ENCODE data around the gene FUBP1. TPM values are rescaled to one million over a fixed set of nuclear protein-coding genes. Genes with fewer than 3 reads are reported as not detected.
A peak's percentile ranks its signal among the peaks of the same experiment; 100 is the strongest.
"Not testable (repeated sequence)": the region's sequence is repeated elsewhere in the genome, so short reads cannot be mapped to it uniquely, and the experiment has no call there.

The FUBP1 gene
- total and polyA plus RNA-seq, 4 donors: 18.3 to 142 (median 78.9) TPM

DNA sequence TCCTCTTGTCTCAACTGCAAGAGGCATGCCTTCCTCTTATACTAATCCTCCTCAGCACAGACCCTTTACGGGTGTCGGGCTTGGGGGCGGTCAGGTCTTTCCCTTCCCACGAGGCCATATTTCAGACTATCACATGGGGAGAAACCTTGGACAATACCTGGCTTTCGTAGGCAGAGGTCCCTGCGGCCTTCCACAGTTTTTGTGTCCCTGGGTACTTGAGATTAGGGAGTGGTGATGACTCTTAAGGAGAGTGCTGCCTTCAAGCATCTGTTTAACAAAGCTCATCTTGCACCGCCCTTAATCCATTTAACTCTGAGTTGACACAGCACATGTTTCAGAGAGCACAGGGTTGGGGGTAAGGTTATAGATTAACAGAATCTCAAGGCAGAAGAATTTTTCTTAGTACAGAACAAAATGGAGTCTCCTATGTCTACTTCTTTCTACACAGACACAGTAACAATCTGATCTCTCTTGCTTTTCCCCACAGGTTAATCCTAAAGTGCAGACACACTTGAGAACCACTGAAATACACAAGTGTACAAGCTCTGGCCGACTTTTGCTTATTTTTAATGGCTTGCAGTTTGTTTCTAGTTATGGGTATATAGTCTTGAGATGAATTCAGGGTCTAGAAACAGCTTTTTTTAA is 4.6 kb upstream of the FUBP1 start:
- ATAC-seq (ENCODE audit: low FRiP score); H3K9me3 ChIP-seq (ENCODE audit: control insufficient read depth, low read length); H3K4me1 ChIP-seq (ENCODE audit: control insufficient read depth in 1 of 2, insufficient read depth in 2 of 2, low read length in 2 of 2); H3K36me3 ChIP-seq (ENCODE audit: control insufficient read depth in 1 of 2, insufficient read depth in 2 of 2, low read length in 1 of 2); H3K4me3 ChIP-seq (ENCODE audit: low read length in 2 of 2); intact Hi-C loops (cut with DNase I); DNase-seq; H3K27me3 ChIP-seq (ENCODE audit: control insufficient read depth in 1 of 2, insufficient read depth in 2 of 2, low read length in 1 of 2): not testable (repeated sequence)
- WGBS, 2 donors: 75 to 80% methylated on average over 8 of the region's 8 CpGs
- H3K27ac ChIP-seq (ENCODE audit: low read depth in 1 of 2, low read length in 2 of 2): peak overlapping the region in 1 of 2 donors; percentile 14

- no peaks in the 10 kb centered on the region for H3K27me3 ChIP-seq (ENCODE audit: control insufficient read depth in 1 of 2, insufficient read depth in 2 of 2, low read length in 1 of 2)
- DNase-seq: peak in 1 of 2 donors; percentile 68
- H3K4me3 ChIP-seq (ENCODE audit: low read length in 2 of 2): peak overlapping the region; percentile 96 to 100
- WGBS, 2 donors: 0% methylated on average over 34 of the region's 34 CpGs
- H3K27ac ChIP-seq (ENCODE audit: low read depth in 1 of 2, low read length in 2 of 2): peak overlapping the region; percentile 99
- ATAC-seq (ENCODE audit: low FRiP score): peak; percentile 80
- intact Hi-C loops (cut with DNase I): loop anchor here (5.0 kb wide), 1 partner anchor 134 kb away; no protein-coding TSS in a partner anchor
- H3K36me3 ChIP-seq (ENCODE audit: control insufficient read depth in 1 of 2, insufficient read depth in 2 of 2, low read length in 1 of 2): no peaks in the 10 kb centered on the region
- no peaks in the 10 kb centered on the region for H3K4me1 ChIP-seq (ENCODE audit: control insufficient read depth in 1 of 2, insufficient read depth in 2 of 2, low read length in 2 of 2)
- no peaks in the 10 kb centered on the region for H3K9me3 ChIP-seq (ENCODE audit: control insufficient read depth, low read length)
Observed at GRCh38 chr1:77978293-77978968, 441 bp downstream of the FUBP1 start.

GRCh38 chr1:77977989-77978292 is 931 bp downstream of the FUBP1 start:
- peak overlapping the region; percentile 96 to 100 for H3K4me3 ChIP-seq (ENCODE audit: low read length in 2 of 2)
- intact Hi-C loops (cut with DNase I): loop anchor here (5.0 kb wide), 1 partner anchor 134 kb away; no protein-coding TSS in a partner anchor
- H3K4me1 ChIP-seq (ENCODE audit: control insufficient read depth in 1 of 2, insufficient read depth in 2 of 2, low read length in 2 of 2): no peaks in the 10 kb centered on the region
- peak overlapping the region in 1 of 2 donors; percentile 99 for H3K27ac ChIP-seq (ENCODE audit: low read depth in 1 of 2, low read length in 2 of 2)
- ATAC-seq (ENCODE audit: low FRiP score): no peak
- H3K27me3 ChIP-seq (ENCODE audit: control insufficient read depth in 1 of 2, insufficient read depth in 2 of 2, low read length in 1 of 2): no peaks in the 10 kb centered on the region
- no peaks in the 10 kb centered on the region for H3K36me3 ChIP-seq (ENCODE audit: control insufficient read depth in 1 of 2, insufficient read depth in 2 of 2, low read length in 1 of 2)
- DNase-seq: no peak
- 0% methylated on average over 5 of the region's 5 CpGs for WGBS, 2 donors
- H3K9me3 ChIP-seq (ENCODE audit: control insufficient read depth, low read length): no peaks in the 10 kb centered on the region

- Histone ChIP-seq H3K4me3 (ENCODE audit: low read length in 2 of 2) (no peak overlapping the region), H3K27me3 (ENCODE audit: control insufficient read depth in 1 of 2, insufficient read depth in 2 of 2, low read length in 1 of 2) (no peaks in the 10 kb centered on the region), H3K4me1 (ENCODE audit: control insufficient read depth in 1 of 2, insufficient read depth in 2 of 2, low read length in 2 of 2) (no peaks in the 10 kb centered on the region), H3K36me3 (ENCODE audit: control insufficient read depth in 1 of 2, insufficient read depth in 2 of 2, low read length in 1 of 2) (no peaks in the 10 kb centered on the region), H3K27ac (ENCODE audit: low read depth in 1 of 2, low read length in 2 of 2) (no peak overlapping the region), H3K9me3 (ENCODE audit: control insufficient read depth, low read length) (no peaks in the 10 kb centered on the region)
- ATAC-seq (ENCODE audit: low FRiP score) (no peak), DNase-seq (no peak)
- 79 to 82% methylated on average over 13 of the region's 13 CpGs for WGBS, 2 donors
- intact Hi-C loops (cut with DNase I): loop anchor here (5.0 kb wide), 1 partner anchor 136 kb away; no protein-coding TSS in a partner anchor
Observed at GRCh38 chr1:77976433-77977076, 2.3 kb downstream of the FUBP1 start.

GRCh38 chr1:77975907-77976306 is 3.0 kb downstream of the FUBP1 start:
- Histone ChIP-seq H3K27ac (ENCODE audit: low read depth in 1 of 2, low read length in 2 of 2) (no peak overlapping the region), H3K4me1 (ENCODE audit: control insufficient read depth in 1 of 2, insufficient read depth in 2 of 2, low read length in 2 of 2) (no peaks in the 10 kb centered on the region)
- intact Hi-C loops (cut with DNase I): loop anchor here (5.0 kb wide), 1 partner anchor 136 kb away; no protein-coding TSS in a partner anchor

DNA sequence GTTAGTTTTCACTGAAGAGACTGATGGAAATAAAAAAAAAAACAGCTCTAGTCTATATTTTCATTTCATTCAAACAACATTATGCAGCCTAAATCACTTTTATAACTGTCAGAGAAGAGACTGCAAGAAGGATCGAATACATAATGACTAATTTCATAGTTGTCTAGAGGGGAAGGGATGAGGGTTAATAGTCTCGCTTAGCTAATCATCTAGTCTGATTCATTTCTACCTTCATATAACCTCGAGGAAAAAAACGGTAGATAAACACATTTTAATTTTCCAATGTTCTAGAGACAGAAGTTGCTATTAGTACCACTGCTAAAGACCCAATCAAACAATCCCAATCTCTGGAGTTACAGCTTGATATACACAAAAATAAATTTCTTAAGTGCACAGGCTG is 3.5 kb downstream of the FUBP1 start:
- peak overlapping the region in 1 of 2 donors; percentile 20 for H3K4me3 ChIP-seq (ENCODE audit: low read length in 2 of 2)
- DNase-seq (no peak), ATAC-seq (ENCODE audit: low FRiP score) (no peak)
- H3K27me3 ChIP-seq (ENCODE audit: control insufficient read depth in 1 of 2, insufficient read depth in 2 of 2, low read length in 1 of 2): no peaks in the 10 kb centered on the region
- intact Hi-C loops (cut with DNase I): loop anchor here (5.0 kb wide), 1 partner anchor 137 kb away; no protein-coding TSS in a partner anchor
- no peaks in the 10 kb centered on the region for H3K9me3 ChIP-seq (ENCODE audit: control insufficient read depth, low read length)
- WGBS, 2 donors: 20 to 22% methylated on average over 4 of the region's 4 CpGs
- no peaks in the 10 kb centered on the region for H3K36me3 ChIP-seq (ENCODE audit: control insufficient read depth in 1 of 2, insufficient read depth in 2 of 2, low read length in 1 of 2)
- H3K27ac ChIP-seq (ENCODE audit: low read depth in 1 of 2, low read length in 2 of 2): no peak overlapping the region
- H3K4me1 ChIP-seq (ENCODE audit: control insufficient read depth in 1 of 2, insufficient read depth in 2 of 2, low read length in 2 of 2): no peaks in the 10 kb centered on the region

More at GRCh38 chr1:77975907-77976306, 3.0 kb downstream of the FUBP1 start:
- Histone ChIP-seq H3K27me3 (ENCODE audit: control insufficient read depth in 1 of 2, insufficient read depth in 2 of 2, low read length in 1 of 2) (no peaks in the 10 kb centered on the region), H3K36me3 (ENCODE audit: control insufficient read depth in 1 of 2, insufficient read depth in 2 of 2, low read length in 1 of 2) (no peaks in the 10 kb centered on the region), H3K9me3 (ENCODE audit: control insufficient read depth, low read length) (no peaks in the 10 kb centered on the region), H3K4me3 (ENCODE audit: low read length in 2 of 2) (no peak overlapping the region)
- ATAC-seq (ENCODE audit: low FRiP score) (no peak), DNase-seq (no peak)
- 23 to 32% methylated on average over 2 of the region's 2 CpGs for WGBS, 2 donors

- WGBS, 2 donors: 65 to 69% methylated on average over 3 of the region's 3 CpGs
- DNase-seq (no peak), ATAC-seq (ENCODE audit: low FRiP score) (no peak)
- H3K36me3 ChIP-seq (ENCODE audit: control insufficient read depth in 1 of 2, insufficient read depth in 2 of 2, low read length in 1 of 2): no peaks in the 10 kb centered on the region
- no peak overlapping the region for H3K27ac ChIP-seq (ENCODE audit: low read depth in 1 of 2, low read length in 2 of 2)
- no peaks in the 10 kb centered on the region for H3K27me3 ChIP-seq (ENCODE audit: control insufficient read depth in 1 of 2, insufficient read depth in 2 of 2, low read length in 1 of 2)
- H3K4me1 ChIP-seq (ENCODE audit: control insufficient read depth in 1 of 2, insufficient read depth in 2 of 2, low read length in 2 of 2): no peaks in the 10 kb centered on the region
- no peaks in the 10 kb centered on the region for H3K9me3 ChIP-seq (ENCODE audit: control insufficient read depth, low read length)
- H3K4me3 ChIP-seq (ENCODE audit: low read length in 2 of 2): no peak overlapping the region
- intact Hi-C loops (cut with DNase I): no loop called here
Observed at GRCh38 chr1:77972080-77972479, 6.8 kb downstream of the FUBP1 start.

GRCh38 chr1:77970192-77970591 is 8.7 kb downstream of the FUBP1 start:
- H3K4me3 ChIP-seq (ENCODE audit: low read length in 2 of 2): no peak overlapping the region
- WGBS, 2 donors: 76 to 77% methylated on average over 1 of the region's 1 CpG
- H3K9me3 ChIP-seq (ENCODE audit: control insufficient read depth, low read length): no peaks in the 10 kb centered on the region
- no peak for ATAC-seq (ENCODE audit: low FRiP score)
- intact Hi-C loops (cut with DNase I): no loop called here
- no peaks in the 10 kb centered on the region for H3K4me1 ChIP-seq (ENCODE audit: control insufficient read depth in 1 of 2, insufficient read depth in 2 of 2, low read length in 2 of 2)
- H3K27ac ChIP-seq (ENCODE audit: low read depth in 1 of 2, low read length in 2 of 2): no peak overlapping the region
- no peak for DNase-seq
- peaks cover 4 to 6% of the 10 kb centered on the region in 2 donors for H3K36me3 ChIP-seq (ENCODE audit: control insufficient read depth in 1 of 2, insufficient read depth in 2 of 2, low read length in 1 of 2)
- no peaks in the 10 kb centered on the region for H3K27me3 ChIP-seq (ENCODE audit: control insufficient read depth in 1 of 2, insufficient read depth in 2 of 2, low read length in 1 of 2)

All from aorta (tissue), 5 donors.